ENCODE data around the gene BST1. TPM values are rescaled to one million over a fixed set of nuclear protein-coding genes. Genes with fewer than 3 reads are reported as not detected.

BST1 gene
- total and polyA plus RNA-seq, 12 donors: 2.3 to 10.3 (median 4.0) TPM

- intact Hi-C loops (cut with DNase I): no loop called here
- Histone ChIP-seq H3K27me3 (no peaks in the 10 kb centered on the region), H3K27ac (peak within 1 kb of the TSS in 3 of 5 donors; percentile 24 to 52 (median 43)), H3K36me3 (replicated peaks in 1 of 2) (no peaks in the 10 kb centered on the region), H3K9me3 (replicated peaks in 1 of 3) (no peaks in the 10 kb centered on the region), H3K4me1 (replicated peaks in 1 of 2) (peaks cover 0 to 13% of the 10 kb centered on the region in 2 donors), H3K4me3 (peak within 1 kb of the TSS in 3 of 4 donors; percentile 47 to 81 (median 59))
- TF ChIP-seq, protein P1, sequence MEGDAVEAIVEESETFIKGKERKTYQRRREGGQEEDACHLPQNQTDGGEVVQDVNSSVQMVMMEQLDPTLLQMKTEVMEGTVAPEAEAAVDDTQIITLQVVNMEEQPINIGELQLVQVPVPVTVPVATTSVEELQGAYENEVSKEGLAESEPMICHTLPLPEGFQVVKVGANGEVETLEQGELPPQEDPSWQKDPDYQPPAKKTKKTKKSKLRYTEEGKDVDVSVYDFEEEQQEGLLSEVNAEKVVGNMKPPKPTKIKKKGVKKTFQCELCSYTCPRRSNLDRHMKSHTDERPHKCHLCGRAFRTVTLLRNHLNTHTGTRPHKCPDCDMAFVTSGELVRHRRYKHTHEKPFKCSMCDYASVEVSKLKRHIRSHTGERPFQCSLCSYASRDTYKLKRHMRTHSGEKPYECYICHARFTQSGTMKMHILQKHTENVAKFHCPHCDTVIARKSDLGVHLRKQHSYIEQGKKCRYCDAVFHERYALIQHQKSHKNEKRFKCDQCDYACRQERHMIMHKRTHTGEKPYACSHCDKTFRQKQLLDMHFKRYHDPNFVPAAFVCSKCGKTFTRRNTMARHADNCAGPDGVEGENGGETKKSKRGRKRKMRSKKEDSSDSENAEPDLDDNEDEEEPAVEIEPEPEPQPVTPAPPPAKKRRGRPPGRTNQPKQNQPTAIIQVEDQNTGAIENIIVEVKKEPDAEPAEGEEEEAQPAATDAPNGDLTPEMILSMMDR (IDR thresholded peaks at IDR 0.05): no peak
- TF ChIP-seq POLR2A (IDR thresholded peaks at IDR 0.05): no peak
- peak in 4 of 7 donors; percentile 34 to 43 (median 40) for DNase-seq
- 2 to 6% (median 3%) methylated on average over 13 to 76 of the region's 76 CpGs for WGBS, 4 donors
Observed at GRCh38 chr4:15778289-15779241, 75.7 kb downstream of the BST1 start, which contains the start of gene CD38. CD38 (plus strand) TSS chr4:15778328; CDS start chr4:15778415, 87 bp downstream.

DNA sequence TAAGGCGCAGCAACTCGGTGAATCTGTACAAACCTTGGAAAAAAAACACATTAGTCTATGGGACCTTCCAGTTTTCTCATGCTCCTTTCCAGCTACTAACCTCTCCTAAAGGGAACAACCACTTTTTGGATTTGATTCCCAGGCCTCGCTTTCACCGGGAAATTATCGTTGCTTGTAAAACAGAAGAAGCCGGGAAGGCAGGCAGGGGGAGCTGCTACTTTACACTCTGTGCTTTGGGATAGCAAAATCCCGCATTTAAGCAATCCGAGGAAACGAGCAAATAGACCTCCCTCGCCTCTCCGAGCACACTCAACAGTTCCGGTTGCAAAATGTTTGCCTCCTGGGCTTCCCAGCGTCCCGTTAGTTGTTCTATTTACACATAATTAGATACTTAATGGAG is 76.4 kb downstream of the BST1 start:
- Histone ChIP-seq H3K4me3 (peak overlapping the region in 2 of 4 donors; percentile 47 to 81), H3K36me3 (replicated peaks in 1 of 2) (no peaks in the 10 kb centered on the region), H3K9me3 (replicated peaks in 1 of 3) (no peaks in the 10 kb centered on the region), H3K27me3 (no peaks in the 10 kb centered on the region), H3K4me1 (replicated peaks in 1 of 2) (peaks cover 0 to 13% of the 10 kb centered on the region in 2 donors), H3K27ac (peak overlapping the region in 2 of 5 donors; percentile 43 to 52)
- TF ChIP-seq, protein P1 (IDR thresholded peaks at IDR 0.05): peak in 2 of 6 experiments; percentile 3 to 16
- TF ChIP-seq POLR2A (IDR thresholded peaks at IDR 0.05): no peak
- DNase-seq: peak in 6 of 7 donors; percentile 28 to 61 (median 44)
- WGBS, 4 donors: 18 to 26% (median 20%) methylated on average over 14 of the region's 14 CpGs
- intact Hi-C loops (cut with DNase I): no loop called here

DNA sequence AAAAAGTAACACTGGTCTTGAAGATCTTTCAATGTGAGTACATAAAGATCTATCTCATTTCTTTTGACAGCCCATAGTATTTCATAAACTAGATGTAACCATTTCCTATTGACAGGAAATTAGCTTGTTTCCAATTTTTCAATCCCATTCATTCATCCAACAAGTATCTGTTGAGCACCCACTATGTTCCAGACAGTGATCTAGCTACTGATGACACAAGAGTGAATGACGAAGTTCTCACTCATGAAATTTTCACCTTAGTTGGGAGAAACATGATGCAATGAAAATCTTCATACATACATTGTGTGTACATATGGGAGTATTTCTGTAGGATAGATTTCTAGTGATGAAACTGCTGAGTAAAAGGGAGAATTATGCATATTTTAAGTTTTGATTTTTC is 76.9 kb downstream of the BST1 start:
- peak overlapping the region in 1 of 4 donors; percentile 81 for H3K4me3 ChIP-seq
- TF ChIP-seq, protein P1 (IDR thresholded peaks at IDR 0.05): no peak
- no peak for TF ChIP-seq POLR2A (IDR thresholded peaks at IDR 0.05)
- no peaks in the 10 kb centered on the region for H3K27me3 ChIP-seq
- no peaks in the 10 kb centered on the region for H3K9me3 ChIP-seq (replicated peaks in 1 of 3)
- H3K36me3 ChIP-seq (replicated peaks in 1 of 2): no peaks in the 10 kb centered on the region
- peak overlapping the region in 1 of 5 donors; percentile 22 for H3K27ac ChIP-seq
- intact Hi-C loops (cut with DNase I): no loop called here
- 68 to 91% (median 89%) methylated on average over 1 of the region's 1 CpG for WGBS, 4 donors
- DNase-seq: no peak
- peaks cover 0 to 13% of the 10 kb centered on the region in 2 donors for H3K4me1 ChIP-seq (replicated peaks in 1 of 2)

DNA sequence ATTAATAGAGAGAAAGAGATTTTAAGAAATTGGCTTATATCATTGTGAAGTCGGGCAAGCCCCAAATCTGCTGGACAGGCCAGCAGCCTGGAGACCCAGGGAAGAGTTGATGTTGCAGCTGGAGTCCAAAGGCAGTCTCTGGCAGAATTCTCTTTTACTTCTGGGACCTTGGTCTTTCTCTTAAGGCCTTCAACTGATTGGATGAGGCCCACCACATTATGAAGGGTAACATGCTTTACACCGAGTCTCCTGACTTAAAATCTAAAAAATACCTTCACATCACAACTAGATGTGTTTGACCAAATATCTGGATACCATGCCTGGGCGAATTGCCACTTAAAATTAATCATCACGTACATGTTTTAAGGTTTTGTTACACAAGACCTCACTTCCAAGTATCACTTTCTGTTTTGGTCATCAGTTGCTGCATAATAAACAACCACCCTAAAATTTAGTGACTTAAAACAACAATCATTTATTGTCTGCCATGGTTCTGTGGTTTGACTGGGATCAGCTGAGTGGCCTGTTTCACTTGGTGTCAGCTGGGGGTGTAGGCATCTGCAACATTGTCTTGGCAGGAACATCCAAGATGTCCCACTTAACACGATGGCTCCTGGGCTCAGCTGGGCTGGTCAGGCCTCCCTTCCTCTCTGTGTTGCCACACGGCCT is 78.7 kb downstream of the BST1 start:
- Histone ChIP-seq H3K4me3 (no peak overlapping the region), H3K27me3 (no peaks in the 10 kb centered on the region), H3K4me1 (replicated peaks in 1 of 2) (peaks cover 0 to 13% of the 10 kb centered on the region in 2 donors), H3K27ac (no peak overlapping the region), H3K36me3 (replicated peaks in 1 of 2) (no peaks in the 10 kb centered on the region), H3K9me3 (replicated peaks in 1 of 3) (no peaks in the 10 kb centered on the region)
- intact Hi-C loops (cut with DNase I): no loop called here
- DNase-seq: no peak
- TF ChIP-seq POLR2A (IDR thresholded peaks at IDR 0.05): no peak
- TF ChIP-seq, protein P1 (IDR thresholded peaks at IDR 0.05): no peak
- WGBS, 4 donors: 54 to 72% (median 68%) methylated on average over 6 of the region's 6 CpGs

Data from adrenal gland (tissue), 12 donors.